WERI-Rb-1 (cell line): ENCODE data around the gene MACC1.

Experiments used
- DNase-seq: peaks from one replicate; pipeline ENCODE4 v3.0.0-alpha.2; 2020
- H3K27ac ChIP-seq: fragments of 250-450 bp; sonication (Bioruptor Pico); 2 replicates; pipeline ENCODE4 v1.5.1; 2020; ENCODE audit warnings: mild to moderate bottlenecking, moderate library complexity
- H3K27me3 ChIP-seq: fragments of 250-450 bp; sonication (Bioruptor Pico); 2 replicates; pipeline ENCODE4 v1.5.1; 2021; ENCODE audit warnings: mild to moderate bottlenecking, low read depth, moderate library complexity; ENCODE audit not compliant: insufficient read depth, severe bottlenecking
- H3K36me3 ChIP-seq: fragments of 250-450 bp; sonication (Bioruptor Pico); 2 replicates; pipeline ENCODE4 v1.5.1; 2020; ENCODE audit warnings: mild to moderate bottlenecking, moderate library complexity
- H3K4me3 ChIP-seq: 2 replicates; pipeline ENCODE4 v1.5.1; 2011; ENCODE audit warnings: low read depth, mild to moderate bottlenecking, control low read depth, low read length
- H3K9me3 ChIP-seq: fragments of 250-450 bp; sonication (Bioruptor Pico); 2 replicates; pipeline ENCODE4 v1.5.1; 2021; ENCODE audit warnings: mild to moderate bottlenecking, moderate library complexity; ENCODE audit not compliant: severe bottlenecking
- TF ChIP-seq, protein P1 (sequence below): IDR thresholded peaks from 2 replicates; pipeline ENCODE4 v1.5.1; 2011; ENCODE audit warnings: low read depth, mild to moderate bottlenecking, control low read depth, inconsistent platforms, low read length

MACC1 gene

DNA sequence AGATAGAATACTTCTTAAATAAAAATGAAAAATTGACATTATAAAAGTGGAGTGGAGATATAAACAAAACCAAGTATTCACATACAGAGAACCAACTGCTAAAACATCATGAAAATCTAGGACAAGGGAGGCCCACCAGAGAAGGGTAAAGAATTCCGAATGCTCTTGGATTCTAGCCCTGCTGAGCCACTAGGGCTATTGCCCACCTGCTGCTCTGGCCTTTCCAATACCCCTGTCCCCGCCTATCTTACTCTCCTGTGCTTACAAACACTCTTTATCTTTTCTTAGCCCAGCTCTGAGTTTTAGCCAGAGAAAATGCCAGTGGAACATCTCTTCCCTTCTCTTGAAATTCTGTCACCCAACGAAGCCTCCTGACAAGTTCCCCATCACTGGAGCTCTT lies 100.3 kb downstream of the MACC1 start:
- TF ChIP-seq, protein P1, sequence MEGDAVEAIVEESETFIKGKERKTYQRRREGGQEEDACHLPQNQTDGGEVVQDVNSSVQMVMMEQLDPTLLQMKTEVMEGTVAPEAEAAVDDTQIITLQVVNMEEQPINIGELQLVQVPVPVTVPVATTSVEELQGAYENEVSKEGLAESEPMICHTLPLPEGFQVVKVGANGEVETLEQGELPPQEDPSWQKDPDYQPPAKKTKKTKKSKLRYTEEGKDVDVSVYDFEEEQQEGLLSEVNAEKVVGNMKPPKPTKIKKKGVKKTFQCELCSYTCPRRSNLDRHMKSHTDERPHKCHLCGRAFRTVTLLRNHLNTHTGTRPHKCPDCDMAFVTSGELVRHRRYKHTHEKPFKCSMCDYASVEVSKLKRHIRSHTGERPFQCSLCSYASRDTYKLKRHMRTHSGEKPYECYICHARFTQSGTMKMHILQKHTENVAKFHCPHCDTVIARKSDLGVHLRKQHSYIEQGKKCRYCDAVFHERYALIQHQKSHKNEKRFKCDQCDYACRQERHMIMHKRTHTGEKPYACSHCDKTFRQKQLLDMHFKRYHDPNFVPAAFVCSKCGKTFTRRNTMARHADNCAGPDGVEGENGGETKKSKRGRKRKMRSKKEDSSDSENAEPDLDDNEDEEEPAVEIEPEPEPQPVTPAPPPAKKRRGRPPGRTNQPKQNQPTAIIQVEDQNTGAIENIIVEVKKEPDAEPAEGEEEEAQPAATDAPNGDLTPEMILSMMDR, result no peak

DNA sequence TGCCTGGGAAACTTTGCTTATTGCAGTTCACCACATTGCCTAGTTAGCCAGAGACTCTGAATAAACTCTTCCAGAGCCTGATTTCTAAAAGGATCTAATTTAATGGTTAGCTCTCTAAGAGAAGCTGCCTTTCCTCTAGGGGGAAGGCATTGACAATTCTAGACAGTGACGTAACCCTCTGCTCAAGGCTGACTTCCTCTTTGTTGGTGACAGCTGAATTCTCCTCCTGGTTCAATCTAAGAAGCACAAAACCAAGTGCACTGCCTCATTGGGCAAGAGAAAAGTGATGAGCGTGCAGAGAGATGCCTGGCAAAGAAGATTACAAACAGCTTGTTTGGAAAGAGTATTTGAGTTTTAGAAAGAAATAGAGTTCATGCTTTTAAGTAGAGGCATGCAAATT lies 102.7 kb downstream of the MACC1 start:
- Histone ChIP-seq H3K4me3 (no peak overlapping the region), H3K9me3 (no peaks in the 10 kb centered on the region), H3K27me3 (no peaks in the 10 kb centered on the region), H3K27ac (no peak overlapping the region), H3K36me3 (no peaks in the 10 kb centered on the region)
- TF ChIP-seq, protein P1, result no peak
- no peak for DNase-seq

More for the DNA sequence above, 100.3 kb downstream of the MACC1 start:
- H3K4me3 ChIP-seq, result no peak overlapping the region
- H3K27me3 ChIP-seq, result no peaks in the 10 kb centered on the region
- no peak for DNase-seq
- no peaks in the 10 kb centered on the region for H3K9me3 ChIP-seq
- H3K27ac ChIP-seq, result no peak overlapping the region
- H3K36me3 ChIP-seq, result no peaks in the 10 kb centered on the region

DNA sequence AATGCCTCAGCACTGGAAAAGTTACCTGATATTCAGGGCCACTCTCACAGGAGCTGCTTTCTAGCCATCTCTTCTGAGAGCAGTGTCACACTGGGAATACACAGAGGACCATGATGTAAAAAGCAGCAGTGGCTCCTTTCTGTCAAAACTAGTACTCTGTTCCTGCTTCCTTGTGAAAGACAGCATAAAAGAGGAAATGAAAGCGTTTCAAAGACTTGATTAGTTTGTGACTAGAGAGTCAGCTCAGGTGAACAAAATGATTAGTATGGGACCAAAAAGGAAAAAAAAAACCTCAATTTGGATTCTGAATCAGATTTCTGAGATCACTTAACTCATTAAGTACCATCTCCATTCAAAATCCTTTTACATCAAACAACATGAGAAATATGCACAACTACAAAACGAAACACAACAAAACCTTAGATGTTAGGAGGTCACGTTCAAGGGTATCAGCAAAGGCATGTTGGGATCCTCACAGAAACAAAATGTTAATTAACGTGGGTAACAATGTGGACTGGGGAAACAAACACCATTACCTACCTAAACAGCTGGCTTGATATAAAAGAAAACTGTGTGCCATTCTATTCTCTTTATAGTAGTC lies 103.7 kb downstream of the MACC1 start:
- no peaks in the 10 kb centered on the region for H3K9me3 ChIP-seq
- no peaks in the 10 kb centered on the region for H3K27me3 ChIP-seq
- H3K4me3 ChIP-seq, result no peak overlapping the region
- H3K27ac ChIP-seq, result no peak overlapping the region
- TF ChIP-seq, protein P1, result no peak
- DNase-seq, result no peak
- no peaks in the 10 kb centered on the region for H3K36me3 ChIP-seq

DNA sequence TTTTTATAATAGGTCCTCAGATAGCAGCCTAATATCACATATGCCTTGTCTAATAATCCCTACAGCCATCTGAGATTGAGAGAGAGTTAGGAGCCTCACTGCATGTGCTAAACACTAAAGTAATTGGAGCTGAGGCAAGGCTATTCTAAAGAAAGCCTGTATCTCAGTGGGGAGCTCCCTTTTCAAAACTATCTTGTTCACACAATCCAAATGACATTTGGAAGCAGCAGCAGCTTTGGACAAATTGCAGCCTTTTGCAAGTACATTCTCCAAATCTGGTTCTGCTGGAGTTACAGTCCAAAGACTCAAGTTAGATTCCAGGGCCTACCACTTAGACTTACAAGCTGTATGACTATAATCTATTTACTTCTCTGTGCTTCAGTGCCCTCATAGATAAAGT lies 104.5 kb downstream of the MACC1 start:
- no peak overlapping the region for H3K4me3 ChIP-seq
- TF ChIP-seq, protein P1, result no peak
- no peak for DNase-seq
- no peaks in the 10 kb centered on the region for H3K27me3 ChIP-seq
- H3K27ac ChIP-seq, result no peak overlapping the region
- H3K9me3 ChIP-seq, result no peaks in the 10 kb centered on the region
- H3K36me3 ChIP-seq, result no peaks in the 10 kb centered on the region

DNA sequence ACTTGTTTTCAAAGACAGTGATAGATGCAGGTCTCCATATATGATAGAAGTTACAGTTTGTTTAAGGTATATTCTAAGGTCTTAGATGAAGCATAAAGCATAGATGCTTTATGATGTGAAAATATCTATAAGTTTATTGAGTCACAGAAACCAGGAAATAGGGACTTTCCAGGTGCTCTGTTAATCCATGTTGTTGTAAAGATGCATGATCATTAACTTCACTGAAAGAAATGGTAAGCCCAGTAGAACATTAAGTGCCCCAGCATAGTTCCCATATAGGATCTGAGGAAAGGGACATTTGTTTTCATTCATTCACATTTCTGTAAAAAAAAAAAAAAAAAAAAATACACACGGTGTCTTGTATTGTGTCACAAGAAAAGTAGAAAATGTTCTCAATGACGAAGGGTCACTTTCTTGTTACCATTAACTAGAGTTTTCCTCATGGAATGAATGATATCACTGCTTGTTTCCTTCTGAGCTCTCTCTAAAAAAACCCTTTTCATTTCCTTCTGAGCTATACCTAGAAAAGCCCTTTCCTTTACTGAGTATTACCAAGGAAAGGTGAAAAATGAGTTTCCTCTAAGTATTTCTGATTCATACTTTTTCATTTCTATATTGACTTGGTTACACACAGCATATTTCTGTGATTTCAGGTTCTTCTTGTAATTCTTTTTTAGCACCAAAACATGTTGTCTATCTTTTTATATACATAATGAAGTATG lies 105.2 kb downstream of the MACC1 start:
- Histone ChIP-seq H3K27me3 (no peaks in the 10 kb centered on the region), H3K27ac (no peak overlapping the region), H3K9me3 (no peaks in the 10 kb centered on the region), H3K4me3 (no peak overlapping the region), H3K36me3 (no peaks in the 10 kb centered on the region)
- TF ChIP-seq, protein P1, result no peak
- no peak for DNase-seq
